IMR-90 (cell line): ENCODE measurements around the gene BAIAP2L1. TPM values are rescaled to one million over a fixed set of nuclear protein-coding genes. Genes with fewer than 3 reads are reported as not detected.

Source experiments
- ATAC-seq: fragments of 200-7000 bp; cut with Tn5 transposase; 2 replicates; pipeline ENCODE4 v1.9.1; 2020; ENCODE audit warnings: low read depth, mild to moderate bottlenecking, moderate library complexity
- BruUV-seq: library from RNA; stranded (reverse); fragments of 400-500 nt; replicated peaks from 2 replicates; lab custom pipeline; 2021; lab: Mats Ljungman, UMichigan
- CTCF ChIA-PET: fragments of 300-600 bp; formaldehyde crosslinking; extraction: SDS; loops from one replicate; lab custom pipeline; 2021; ENCODE audit warnings: antibody characterized with exemption; lab: Yijun Ruan, JAX
- POLR2A ChIA-PET: fragments of 300-600 bp; sonication (Branson Sonifier 250); formaldehyde crosslinking; loops from one replicate; lab custom pipeline; 2022; ENCODE audit warnings: antibody characterized with exemption; ENCODE audit not compliant: unreplicated experiment; lab: Charles Lee
- DNase-seq: peaks from one replicate; pipeline ENCODE4 v3.0.0; 2013
- H2AFZ ChIP-seq: replicated peaks from 2 replicates; pipeline ENCODE3; 2013; ENCODE audit warnings: low read length, mild to moderate bottlenecking; ENCODE audit not compliant: poor library complexity
- H2AK5ac ChIP-seq: 2 replicates; pipeline ENCODE4 v1.6.1; 2013; ENCODE audit warnings: low read depth, low read length, inconsistent platforms
- H2AK9ac ChIP-seq: replicated peaks from 2 replicates; pipeline ENCODE3; 2013; ENCODE audit warnings: mild to moderate bottlenecking, low read depth, low read length, moderate library complexity; ENCODE audit not compliant: poor library complexity
- H2BK120ac ChIP-seq: 2 replicates; pipeline ENCODE4 v1.6.1; 2013; ENCODE audit warnings: low read depth, low read length, inconsistent platforms
- H2BK15ac ChIP-seq: 3 replicates; pipeline ENCODE4 v1.6.1; 2013; ENCODE audit warnings: low read depth, low read length, inconsistent platforms
- H2BK20ac ChIP-seq: 2 replicates; pipeline ENCODE4 v1.6.1; 2013; ENCODE audit warnings: low read depth, mild to moderate bottlenecking, inconsistent platforms, low read length, moderate library complexity
- H2BK5ac ChIP-seq: 2 replicates; pipeline ENCODE4 v1.6.1; 2013; ENCODE audit warnings: mild to moderate bottlenecking, low read depth, low read length, inconsistent platforms; ENCODE audit not compliant: poor library complexity, severe bottlenecking
- H3K14ac ChIP-seq: replicated peaks from 2 replicates; pipeline ENCODE4 v1.6.1; 2013; ENCODE audit warnings: low read depth, low read length, inconsistent platforms
- H3K18ac ChIP-seq: 2 replicates; pipeline ENCODE4 v1.6.1; 2013; ENCODE audit warnings: low read depth, low read length, control low read depth
- H3K23ac ChIP-seq: 2 replicates; pipeline ENCODE4 v1.6.1; 2013; ENCODE audit warnings: low read depth, low read length, inconsistent platforms
- H3K27ac ChIP-seq: 2 replicates; pipeline ENCODE4 v1.5.1; 2013; ENCODE audit warnings: mild to moderate bottlenecking, control low read depth, low read length; ENCODE audit not compliant: insufficient read depth
- H3K27me3 ChIP-seq: 2 replicates; pipeline ENCODE4 v1.6.1; 2013; ENCODE audit warnings: low read length; ENCODE audit not compliant: control insufficient read depth, insufficient read depth
- H3K36me3 ChIP-seq: 2 replicates; pipeline ENCODE4 v1.6.1; 2013; ENCODE audit warnings: low read length, mixed read lengths; ENCODE audit not compliant: control insufficient read depth, insufficient read depth
- H3K4ac ChIP-seq: 2 replicates; pipeline ENCODE4 v1.6.1; 2013; ENCODE audit warnings: low read depth, low read length, inconsistent platforms
- H3K4me1 ChIP-seq: 2 replicates; pipeline ENCODE4 v1.6.1; 2013; ENCODE audit warnings: low read length, mixed read lengths; ENCODE audit not compliant: control insufficient read depth, insufficient read depth
- H3K4me2 ChIP-seq: 2 replicates; pipeline ENCODE4 v1.6.1; 2013; ENCODE audit warnings: low read depth, mild to moderate bottlenecking, control low read depth, low read length, moderate library complexity
- H3K4me3 ChIP-seq: 2 replicates; pipeline ENCODE4 v1.5.1; 2013; ENCODE audit warnings: low read depth, mild to moderate bottlenecking, control low read depth, low read length, moderate library complexity; ENCODE audit not compliant: insufficient read depth
- H3K56ac ChIP-seq: 2 replicates; pipeline ENCODE4 v1.6.1; 2013; ENCODE audit warnings: low read length, inconsistent platforms; ENCODE audit not compliant: insufficient read depth; ENCODE audit errors: extremely low read depth
- H3K79me1 ChIP-seq, 2 experiments: 2 replicates each; pipeline ENCODE4 v1.6.1; 2013; ENCODE audit warnings: low read length in 2 of 2, inconsistent platforms in 1 of 2, low read depth in 1 of 2
- H3K9ac ChIP-seq: 2 replicates; pipeline ENCODE4 v1.6.1; 2013; ENCODE audit warnings: low read depth, low read length, control low read depth
- H3K9me1 ChIP-seq: 2 replicates; pipeline ENCODE4 v1.6.1; 2013; ENCODE audit warnings: low read length, inconsistent platforms; ENCODE audit not compliant: insufficient read depth
- H3K9me3 ChIP-seq: 2 replicates; pipeline ENCODE4 v1.6.1; 2013; ENCODE audit warnings: low read length; ENCODE audit not compliant: control insufficient read depth, insufficient read depth
- H4K20me1 ChIP-seq: 2 replicates; pipeline ENCODE4 v1.6.1; 2013; ENCODE audit warnings: low read length, inconsistent platforms; ENCODE audit not compliant: insufficient read depth
- H4K5ac ChIP-seq: 2 replicates; pipeline ENCODE4 v1.6.1; 2013; ENCODE audit warnings: mild to moderate bottlenecking, low read depth, low read length, control low read depth
- H4K8ac ChIP-seq, 2 experiments: 2 replicates each; pipeline ENCODE4 v1.6.1; 2013; ENCODE audit warnings: low read depth in 2 of 2, low read length in 2 of 2, control low read depth in 1 of 2, inconsistent platforms in 1 of 2
- H4K91ac ChIP-seq: 2 replicates; pipeline ENCODE4 v1.6.1; 2013; ENCODE audit warnings: low read depth, low read length, inconsistent platforms; ENCODE audit not compliant: insufficient read depth
- BHLHE40 ChIP-seq: fragments of 150-350 bp; IDR thresholded peaks from 2 replicates; pipeline ENCODE4 v1.6.1; 2016; ENCODE audit warnings: mild to moderate bottlenecking, low read depth, low read length
- CTCF ChIP-seq: conservative IDR thresholded peaks from 2 replicates; pipeline ENCODE4 v1.5.1; 2012; ENCODE audit warnings: mild to moderate bottlenecking, low read depth, low read length, improper control_type of control experiment
- FOS ChIP-seq: fragments of 150-350 bp; IDR thresholded peaks from 2 replicates; pipeline ENCODE4 v1.6.1; 2016; ENCODE audit warnings: low read depth, low read length
- MAFK ChIP-seq: IDR thresholded peaks from 2 replicates; pipeline ENCODE4 v1.6.1; 2012; ENCODE audit warnings: low read depth, low read length, improper control_type of control experiment
- MXI1 ChIP-seq: IDR thresholded peaks from 2 replicates; pipeline ENCODE4 v1.6.1; 2012; ENCODE audit warnings: low read depth, mild to moderate bottlenecking, low read length, moderate library complexity, borderline replicate concordance
- WGBS, 2 experiments: methylation state at CpG; one replicate each; pipeline versions ENCODE4 v1.1.5 to v1.1.7; 2013; ENCODE audit warnings: missing lambda C conversion rate in 2 of 2; ENCODE audit not compliant: insufficient read length in 1 of 2; ENCODE audit errors: extremely low coverage in 2 of 2; 5-methylcytosine and 5-hydroxymethylcytosine counted together
- dilution Hi-C: fragments of 300-500 bp; cut with HindIII; formaldehyde crosslinking; loops from one replicate; pipeline ENCODE4 v1.14.3; 2018; ENCODE audit warnings: low sequenced_read_pairs; ENCODE audit not compliant: unreplicated experiment
- in situ Hi-C: fragments of 300-500 bp; cut with MboI; formaldehyde crosslinking; loops from 3 replicates; pipeline ENCODE4 v1.14.3; 2019; ENCODE audit warnings: low sequenced_read_pairs, inconsistent platforms, mixed read lengths
- intact Hi-C: fragments of 100-400 bp; cut with micrococcal nuclease; formaldehyde crosslinking; loops from 2 replicates; pipeline ENCODE4 v1.10.0; 2022
- polyA plus RNA-seq, 3 experiments: library from polyadenylated mRNA; depleted of rRNA; stranded (reverse); fragments of >200 nt; gene quantifications; 2 replicates each; pipeline ENCODE4 v1.2.3, GENCODE V29; 2012; ENCODE audit warnings: low replicate concordance in 1 of 3
- total RNA-seq: library from RNA; depleted of rRNA; stranded (reverse); fragments of >200 nt; gene quantifications from 2 replicates; pipeline ENCODE4 v1.2.3, GENCODE V29; 2012; rRNA removed

The BAIAP2L1 gene
- total and polyA plus RNA-seq, 2 of the 4 experiments (the other 2 are of a cell fraction): 2.2 to 6.0 TPM

- ChIA-PET CTCF (interaction anchor here (0.7 kb wide), 2 partner anchors 9 to 220 kb away, joined by 3 read pairs; no protein-coding TSS in a partner anchor), POLR2A (no interaction called here)
- no peak for DNase-seq
- Histone ChIP-seq H3K4ac (no peak overlapping the region), H2BK15ac (no peak overlapping the region), H2BK120ac (no peak overlapping the region), H3K27ac (no peak overlapping the region), H2AK5ac (no peak overlapping the region), H2BK20ac (0 out of 2 replicates have a peak overlapping the region, but pooled peaks have one; percentile 45), H3K9me1 (peaks cover 6% of the 10 kb centered on the region; the same call in 1 of the 2 replicates), H3K4me1 (no peaks in the 10 kb centered on the region), H4K5ac (no peak overlapping the region), H3K4me2 (no peak overlapping the region), H2BK5ac (no peak overlapping the region), H4K91ac (no peak overlapping the region), H3K36me3 (peaks cover 31% of the 10 kb centered on the region), H3K79me1 (0 out of 4 replicates have a peak, but pooled peaks cover 0 to 4% of the 10 kb centered on the region in 2 experiments), H3K9me3 (no peaks in the 10 kb centered on the region), H3K14ac (no peak overlapping the region), H3K27me3 (no peaks in the 10 kb centered on the region), H3K9ac (no peak overlapping the region), H4K8ac (no peak overlapping the region), H2AK9ac (no peak overlapping the region), H3K56ac (no peak overlapping the region), H2AFZ (no peak overlapping the region), H3K23ac (no peak overlapping the region), H4K20me1 (no peaks in the 10 kb centered on the region), H3K18ac (no peak overlapping the region), H3K4me3 (no peak overlapping the region)
- dilution Hi-C loops (no loop called here), in situ Hi-C loops (no loop called here), intact Hi-C loops (loop anchor here (1.0 kb wide), 1 partner anchor 220 kb away; no protein-coding TSS in a partner anchor)
- 94% methylated on average over 10 of the region's 16 CpGs; no CpG with 5 or more reads in 1 of the 2 experiments for WGBS, 2 experiments
- peak; percentile 24; the same call in 1 of the 2 replicates for ATAC-seq
- BruUV-seq: no TSS peak
- TF ChIP-seq CTCF (no peak), MAFK (no peak), MXI1 (no peak), BHLHE40 (no peak), FOS (no peak)
These were observed 159.1 kb downstream of the BAIAP2L1 start for GRCh38 chr7:98241674-98242241.

Other genes with a start within 250 kb of the BAIAP2L1 start
- gene BHLHA15, start 189.7 kb downstream of the BAIAP2L1 start, total RNA-seq: not detected in 2 replicates
- gene BHLHA15, start 189.7 kb downstream of the BAIAP2L1 start, polyA plus RNA-seq (2012; rRNA removed): not detected in 2 replicates
- gene TECPR1, start 148.9 kb downstream of the BAIAP2L1 start, total RNA-seq: 6.9 and 14.7 TPM in 2 replicates
- 10.6 and 11.5 TPM in 2 replicates for gene TECPR1, start 148.9 kb downstream of the BAIAP2L1 start, polyA plus RNA-seq (2012; rRNA removed)
- 24.7 and 30.6 TPM in 2 replicates for gene BRI3, start 119.4 kb downstream of the BAIAP2L1 start, total RNA-seq
- gene BRI3, start 119.4 kb downstream of the BAIAP2L1 start, polyA plus RNA-seq (2012; rRNA removed): 68.3 and 91.3 TPM in 2 replicates
- under 0.01 TPM in 2 replicates for gene NPTX2, start 216.2 kb upstream of the BAIAP2L1 start, total RNA-seq
- gene NPTX2, start 216.2 kb upstream of the BAIAP2L1 start, polyA plus RNA-seq (2012; rRNA removed): 0.03 and 0.07 TPM in 2 replicates